ENCODE results near the gene RPL10. TPM values are rescaled to one million over a fixed set of nuclear protein-coding genes. Genes with fewer than 3 reads are reported as not detected.

RPL10 gene
- total and polyA plus RNA-seq, 2 of the 13 experiments (the other 11 are each of a cell fraction or from before 2014, with no cell fraction given) = 2,381 to 4,713 TPM

GRCh38 chrX:154358829-154359228 is 39.3 kb upstream of the RPL10 start (continued):
- TF ChIP-seq ZHX2 (IDR thresholded peaks at IDR 0.05; ENCODE audit: low read depth) (no peak), ZHX2 (CRISPR knock-in tag; IDR thresholded peaks at IDR 0.05; ENCODE audit: borderline replicate concordance) (no peak), RXRB (CRISPR knock-in tag; IDR thresholded peaks at IDR 0.05; ENCODE audit: borderline replicate concordance) (peak; percentile 50; the same call in 1 of the 2 replicates), ZFP91 (CRISPR knock-in tag; IDR thresholded peaks at IDR 0.05; ENCODE audit: borderline replicate concordance) (peak; percentile 68; the same call in 1 of the 2 replicates), ZNF264 (CRISPR knock-in tag; IDR thresholded peaks at IDR 0.05) (peak; percentile 87), IRF2 (CRISPR knock-in tag; IDR thresholded peaks at IDR 0.05) (no peak), IRX3 (CRISPR knock-in tag; IDR thresholded peaks at IDR 0.05; ENCODE audit: borderline replicate concordance, low read depth) (no peak), PAWR (CRISPR knock-in tag; IDR thresholded peaks at IDR 0.05; ENCODE audit: borderline replicate concordance) (no peak), MTA1 (CRISPR knock-in tag; IDR thresholded peaks at IDR 0.05; ENCODE audit: borderline replicate concordance) (peak; percentile 66), ZNF788 (CRISPR knock-in tag; IDR thresholded peaks at IDR 0.05; ENCODE audit: borderline replicate concordance) (no peak; the same call in 1 of the 2 replicates), HNF4G (IDR thresholded peaks at IDR 0.05; ENCODE audit: borderline replicate concordance, low read depth, low read length) (peak; percentile 82), HNF4G (CRISPR knock-in tag; IDR thresholded peaks at IDR 0.05; ENCODE audit: borderline replicate concordance, low read depth) (peak; percentile 50; the same call in 1 of the 2 replicates), ZNF251 (CRISPR knock-in tag; IDR thresholded peaks at IDR 0.05) (no peak), MTF1 (CRISPR knock-in tag; IDR thresholded peaks at IDR 0.05) (no peak), HDAC2 (CRISPR knock-in tag; IDR thresholded peaks at IDR 0.05) (peak; percentile 29; the same call in 1 of the 2 replicates), MAX (IDR thresholded peaks at IDR 0.05) (peak; percentile 41; the same call in 1 of the 2 replicates), NR2F1 (CRISPR knock-in tag; IDR thresholded peaks at IDR 0.05) (peak; percentile 18 to 69; a peak in 2 of 4 replicates), ZNF3 (CRISPR knock-in tag; IDR thresholded peaks at IDR 0.05) (no peak), ZBTB49 (CRISPR knock-in tag; IDR thresholded peaks at IDR 0.05; ENCODE audit: borderline replicate concordance) (no peak)

Data from HepG2 (cell line).